ENCODE results near the gene KCTD21.

The KCTD21 gene

DNA sequence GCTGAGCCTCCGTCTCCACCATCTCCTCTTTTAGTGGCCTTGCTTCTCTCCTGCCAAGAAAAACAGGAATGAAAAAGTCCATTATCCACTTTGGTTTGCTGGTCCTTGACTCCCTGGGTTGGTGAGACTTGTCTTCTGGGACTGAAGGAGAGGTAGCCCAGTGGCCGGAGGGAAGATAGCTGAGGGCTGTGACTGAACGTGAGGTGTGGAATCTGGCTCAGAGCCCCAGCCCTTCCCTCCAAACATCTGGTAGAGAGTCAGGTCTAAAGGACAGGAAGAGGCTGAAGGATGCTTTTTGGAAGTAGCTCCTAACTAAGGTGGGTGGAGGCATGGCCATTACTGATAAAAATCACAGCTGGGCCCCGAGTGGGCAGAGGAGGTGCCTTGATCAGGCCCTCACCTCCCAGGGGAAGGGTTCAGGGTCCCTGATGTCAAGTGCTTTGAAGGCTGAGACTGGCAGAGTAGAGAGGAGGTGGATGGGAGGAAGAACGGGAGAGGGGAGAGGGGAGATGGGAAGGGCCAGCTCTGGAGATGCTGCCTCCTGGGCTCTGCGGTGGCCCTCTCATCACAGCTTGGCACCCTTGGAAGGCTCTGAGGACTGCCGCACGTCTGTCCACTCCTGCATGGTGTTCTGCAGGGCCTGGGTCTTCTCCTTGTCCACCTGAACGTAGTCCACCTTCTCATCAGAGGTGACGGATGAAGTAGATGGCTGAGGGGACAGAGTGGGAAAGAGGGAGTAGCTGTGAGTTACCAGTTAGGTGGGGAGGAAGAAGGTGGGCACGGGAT, 30.5 kb upstream of the KCTD21 start:
- DNase-seq, result peak; percentile 32

- peak; percentile 26 for DNase-seq
These were observed 29.5 kb upstream of the KCTD21 start for GRCh38 chr11:78217650-78218541.

DNA sequence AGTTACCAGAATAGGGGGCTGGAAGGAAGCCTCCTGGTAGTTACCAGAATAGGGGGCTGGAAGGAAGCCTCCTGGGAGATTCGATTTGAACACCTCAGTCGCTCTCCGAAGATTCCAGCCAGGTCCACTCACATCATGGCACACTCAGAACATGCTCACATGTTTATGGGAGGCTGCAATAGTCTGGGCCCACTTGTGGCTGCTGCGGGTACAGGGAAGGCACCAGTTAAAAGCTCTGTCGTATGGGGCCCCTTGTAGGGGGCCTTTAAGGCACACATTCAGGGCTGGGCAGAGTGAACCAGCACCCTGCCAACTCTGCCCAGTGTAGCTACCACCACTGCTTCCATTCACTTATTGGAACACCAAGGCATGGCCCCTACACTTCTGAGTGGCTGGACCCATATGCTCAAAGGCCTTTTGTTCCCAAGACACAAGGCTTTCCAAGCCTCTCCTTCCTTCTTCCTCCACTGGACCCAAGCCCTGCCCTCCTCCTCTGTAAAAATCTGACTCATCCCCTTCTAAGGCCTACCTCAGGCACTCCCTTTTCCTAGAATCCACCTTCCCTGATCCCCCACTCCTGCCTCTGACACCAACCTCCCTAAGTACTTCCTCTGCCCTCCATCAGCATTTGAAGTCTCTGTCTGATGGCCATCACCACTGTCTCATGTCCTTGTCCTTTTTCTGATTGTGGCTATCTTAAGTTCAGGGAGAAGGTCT, 28.3 kb upstream of the KCTD21 start:
- DNase-seq, result peak; percentile 30

GRCh38 chr11:78216021-78216420, 27.6 kb upstream of the KCTD21 start:
- no peak for DNase-seq

GRCh38 chr11:78214331-78215194, 26.1 kb upstream of the KCTD21 start:
- no peak for DNase-seq

DNA sequence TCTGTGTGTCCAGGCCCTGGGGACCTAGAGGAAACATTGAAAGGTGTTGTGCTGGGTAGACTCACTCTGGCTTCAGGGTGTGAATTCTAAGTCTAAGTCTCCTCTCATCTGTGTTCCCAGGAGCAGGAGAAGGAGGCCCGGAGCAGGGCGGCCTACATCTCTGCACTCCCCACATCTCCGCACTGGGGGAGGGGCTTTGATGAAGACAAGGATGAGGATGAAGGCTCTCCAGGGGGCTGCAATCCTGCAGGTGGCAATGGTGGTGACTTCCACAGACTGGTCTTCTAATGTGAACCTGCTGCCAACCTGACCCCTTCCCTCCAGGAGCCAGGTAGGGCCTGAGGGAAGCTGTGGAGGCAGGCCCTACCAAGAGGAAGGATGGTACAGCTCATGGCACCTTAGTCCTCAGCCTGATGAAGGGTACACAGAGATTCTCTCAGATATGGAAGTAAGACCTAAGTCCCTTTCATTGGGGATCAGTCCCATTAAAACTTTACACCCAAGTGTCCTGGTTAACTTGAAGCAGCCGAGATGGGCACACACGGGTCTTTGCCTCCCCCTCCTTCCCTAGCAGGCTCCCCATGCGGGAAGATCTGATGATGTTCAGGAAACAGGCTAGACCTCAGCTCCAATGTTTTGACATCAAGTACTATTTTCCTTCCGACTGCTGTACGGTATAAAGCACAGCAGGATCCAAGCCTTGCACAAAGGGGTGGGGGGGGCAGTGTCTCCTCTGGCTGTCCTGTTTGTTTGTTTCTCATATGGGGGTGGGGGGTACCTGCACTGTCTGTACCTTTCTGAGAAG, 25.3 kb upstream of the KCTD21 start:
- no peak for DNase-seq

DNA sequence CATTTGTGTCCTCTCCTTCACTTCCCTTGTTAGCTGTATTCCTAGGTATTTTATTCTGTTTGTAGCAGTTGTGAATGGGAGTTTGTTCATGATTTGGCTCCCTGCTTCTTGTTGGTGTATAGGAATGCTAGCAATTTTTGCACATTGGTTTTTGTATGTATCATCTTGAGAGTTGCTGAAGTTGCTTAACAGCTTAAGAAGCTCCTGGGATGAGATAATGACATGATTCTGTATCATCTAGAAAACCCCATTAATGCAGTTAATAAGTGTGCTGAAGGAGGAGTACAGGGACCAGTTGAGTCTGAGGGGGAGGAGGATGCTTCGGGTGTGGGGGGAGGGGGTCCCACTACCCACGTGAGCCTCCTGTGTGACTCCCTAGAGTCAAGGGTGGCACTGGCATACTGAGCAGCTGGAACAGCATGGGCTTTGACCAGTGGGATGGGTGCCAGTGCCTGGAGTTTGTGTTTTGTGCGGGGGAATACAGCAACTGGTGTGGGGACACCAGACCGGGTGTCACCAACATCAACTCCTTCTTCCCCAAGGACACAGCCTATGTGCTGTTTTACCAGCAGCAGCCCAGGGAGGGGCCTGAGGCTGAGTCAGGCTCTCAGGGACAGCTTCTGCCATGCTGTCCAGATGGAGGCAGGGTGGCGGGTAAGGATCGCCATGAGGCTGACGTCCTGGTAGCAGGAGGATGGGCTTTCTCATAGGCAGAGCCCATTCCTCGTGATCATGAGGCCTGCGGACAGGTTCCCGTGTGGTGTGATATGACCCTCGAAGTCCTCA, 24.4 kb upstream of the KCTD21 start:
- no peak for DNase-seq

DNA sequence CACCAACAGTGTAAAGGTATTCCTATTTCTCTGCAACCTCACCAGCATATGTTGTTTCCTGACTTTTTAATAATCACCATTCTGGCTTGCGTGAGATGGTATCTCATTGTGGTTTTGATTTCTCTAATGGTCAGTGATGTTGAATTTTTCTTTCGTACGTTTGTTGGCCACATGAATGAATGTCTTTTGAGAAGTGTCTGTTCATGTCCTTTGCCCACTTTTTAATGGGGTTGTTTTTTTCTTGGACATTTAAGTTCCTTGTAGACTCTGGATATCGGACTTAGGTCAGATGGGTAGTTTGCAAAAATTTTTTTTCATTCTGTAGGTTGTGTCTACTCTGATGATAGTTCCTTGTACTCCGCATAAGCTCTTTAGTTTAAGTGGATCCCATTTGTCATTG, 23.1 kb upstream of the KCTD21 start:
- DNase-seq, result no peak

GRCh38 chr11:78210000-78210608, 21.7 kb upstream of the KCTD21 start:
- no peak for DNase-seq

DNA sequence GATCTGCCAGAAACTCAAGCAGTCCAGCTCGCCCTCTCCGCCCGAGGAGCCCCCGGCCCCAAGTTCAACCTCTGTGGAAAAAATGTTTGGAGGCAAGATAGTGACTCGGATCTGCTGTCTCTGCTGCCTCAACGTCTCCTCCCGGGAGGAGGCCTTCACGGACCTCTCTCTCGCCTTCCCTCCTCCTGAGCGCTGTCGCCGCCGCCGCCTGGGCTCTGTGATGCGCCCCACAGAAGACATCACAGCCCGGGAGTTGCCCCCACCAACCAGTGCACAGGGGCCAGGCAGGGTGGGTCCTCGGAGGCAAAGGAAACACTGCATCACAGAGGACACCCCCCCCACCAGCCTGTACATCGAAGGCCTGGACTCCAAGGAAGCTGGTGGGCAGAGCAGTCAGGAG, 21.1 kb upstream of the KCTD21 start:
- DNase-seq, result no peak

GRCh38 chr11:78208257-78209165, 20.1 kb upstream of the KCTD21 start:
- DNase-seq, result no peak

DNA sequence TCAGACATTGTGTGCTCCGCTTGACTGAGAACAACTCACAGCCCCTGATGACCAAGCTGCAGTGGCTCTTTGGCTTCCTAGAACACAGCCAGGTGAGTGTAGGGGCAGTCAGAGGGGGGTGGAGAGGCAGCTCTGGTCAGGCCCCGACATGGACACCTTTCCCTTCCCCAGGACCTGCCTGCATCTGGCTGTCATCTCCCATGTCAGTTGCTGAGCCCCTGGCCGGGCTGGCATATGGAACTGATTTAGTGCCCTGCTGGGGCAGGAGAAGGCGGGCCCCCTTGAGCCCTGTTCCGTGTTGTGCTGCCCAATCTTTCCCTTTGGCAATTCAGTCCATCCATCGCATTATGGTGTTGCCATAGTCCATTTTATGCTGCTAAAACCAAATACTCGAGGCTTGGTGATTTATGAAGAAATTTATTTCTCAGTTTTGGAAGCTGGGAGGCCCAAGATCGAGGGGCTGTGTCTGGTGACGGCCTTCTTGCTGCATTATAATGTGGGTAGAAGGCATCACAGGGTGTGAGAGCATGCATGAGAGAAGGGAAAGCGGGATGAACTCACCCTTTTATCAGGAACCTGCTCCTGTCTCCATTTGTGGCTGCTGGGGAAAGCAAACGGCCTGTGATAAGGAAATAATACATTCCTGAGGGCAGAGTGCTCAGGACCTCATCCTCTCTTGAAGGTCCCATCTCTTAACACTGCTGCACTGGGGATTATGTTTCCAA, 19.3 kb upstream of the KCTD21 start:
- DNase-seq, result no peak

DNA sequence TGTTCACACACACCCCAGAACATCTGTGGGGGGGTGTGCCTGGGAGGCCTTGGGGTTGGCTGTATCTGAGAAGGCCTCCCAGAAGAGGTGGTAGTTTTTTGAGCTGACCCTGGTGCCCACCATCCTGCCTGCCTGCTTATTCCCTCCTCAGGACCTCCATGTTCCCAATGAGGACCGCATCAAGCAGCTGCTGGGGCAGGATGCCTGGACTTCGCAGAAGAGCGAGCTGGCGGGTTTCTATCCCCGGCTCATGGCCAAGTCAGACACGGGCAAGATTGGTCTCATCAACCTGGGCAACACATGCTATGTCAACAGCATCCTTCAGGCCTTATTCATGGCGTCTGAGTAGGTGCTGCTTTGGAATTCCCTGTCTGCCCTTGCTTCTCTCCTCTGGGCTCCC, 17.3 kb upstream of the KCTD21 start:
- DNase-seq, result no peak

GRCh38 chr11:78205256-78205655, 16.8 kb upstream of the KCTD21 start:
- no peak for DNase-seq

DNA sequence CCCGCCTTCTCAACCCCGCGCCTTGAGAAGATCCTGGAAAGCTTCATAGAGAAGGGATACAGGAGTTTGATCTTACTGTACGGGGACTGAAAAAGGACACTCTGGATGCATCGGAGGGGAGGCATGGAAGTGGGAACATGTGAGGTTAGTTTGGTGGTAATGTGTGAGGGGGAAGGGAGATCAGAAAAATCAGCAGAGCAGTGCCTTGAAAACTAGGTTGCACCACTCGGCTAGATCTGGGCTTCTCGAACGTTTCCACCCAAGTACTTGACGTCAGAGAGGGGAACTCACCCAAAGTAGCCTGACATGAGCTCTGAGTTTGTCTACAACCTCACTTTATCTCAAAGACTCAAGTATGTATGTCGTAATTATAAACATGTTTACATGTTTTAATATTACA, 14.8 kb upstream of the KCTD21 start:
- DNase-seq, result no peak

GRCh38 chr11:78202733-78203167, 14.3 kb upstream of the KCTD21 start:
- DNase-seq, result no peak

- no peak for DNase-seq
These were observed 12.8 kb upstream of the KCTD21 start for GRCh38 chr11:78201096-78201818.

- DNase-seq, result no peak
These were observed 12.1 kb upstream of the KCTD21 start for GRCh38 chr11:78200553-78200952.
